GM12875 (cell line): ENCODE measurements around the gene CHURC1.
A peak's percentile ranks its signal among the peaks of the same experiment; 100 is the strongest.

Experiments
- H3K4me3 ChIP-seq: one replicate; pipeline ENCODE4 v1.5.1; 2011; ENCODE audit warnings: low read depth, low read length, control low read depth
- TF ChIP-seq, protein P1 (sequence below): IDR thresholded peaks from 2 replicates; pipeline ENCODE4 v1.5.1; 2011; ENCODE audit warnings: low read depth, mild to moderate bottlenecking, control low read depth, inconsistent platforms, low read length, moderate library complexity, borderline replicate concordance; ENCODE audit not compliant: insufficient read depth

CHURC1 gene

DNA sequence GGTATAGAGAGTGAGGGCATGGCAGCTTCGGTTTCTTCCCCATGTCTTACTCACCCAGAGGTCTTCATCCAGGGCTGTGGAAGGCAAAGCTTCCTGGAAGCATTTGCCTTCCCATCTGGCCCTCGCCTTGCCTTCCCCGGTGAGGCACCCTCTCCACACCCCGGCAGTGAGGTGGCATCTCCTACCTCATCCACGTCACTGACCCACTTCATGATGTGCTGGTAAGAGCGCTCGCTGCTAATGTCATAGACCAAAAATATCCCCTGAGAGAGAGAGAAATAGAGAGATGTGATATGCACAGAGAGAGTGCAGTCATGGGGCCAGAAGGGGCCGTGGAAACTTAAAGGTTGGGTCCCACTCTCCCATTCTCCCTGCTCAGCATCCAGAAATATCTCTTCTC is 36.6 kb downstream of the CHURC1 start:
- H3K4me3 ChIP-seq: no peak overlapping the region
- TF ChIP-seq, protein P1, sequence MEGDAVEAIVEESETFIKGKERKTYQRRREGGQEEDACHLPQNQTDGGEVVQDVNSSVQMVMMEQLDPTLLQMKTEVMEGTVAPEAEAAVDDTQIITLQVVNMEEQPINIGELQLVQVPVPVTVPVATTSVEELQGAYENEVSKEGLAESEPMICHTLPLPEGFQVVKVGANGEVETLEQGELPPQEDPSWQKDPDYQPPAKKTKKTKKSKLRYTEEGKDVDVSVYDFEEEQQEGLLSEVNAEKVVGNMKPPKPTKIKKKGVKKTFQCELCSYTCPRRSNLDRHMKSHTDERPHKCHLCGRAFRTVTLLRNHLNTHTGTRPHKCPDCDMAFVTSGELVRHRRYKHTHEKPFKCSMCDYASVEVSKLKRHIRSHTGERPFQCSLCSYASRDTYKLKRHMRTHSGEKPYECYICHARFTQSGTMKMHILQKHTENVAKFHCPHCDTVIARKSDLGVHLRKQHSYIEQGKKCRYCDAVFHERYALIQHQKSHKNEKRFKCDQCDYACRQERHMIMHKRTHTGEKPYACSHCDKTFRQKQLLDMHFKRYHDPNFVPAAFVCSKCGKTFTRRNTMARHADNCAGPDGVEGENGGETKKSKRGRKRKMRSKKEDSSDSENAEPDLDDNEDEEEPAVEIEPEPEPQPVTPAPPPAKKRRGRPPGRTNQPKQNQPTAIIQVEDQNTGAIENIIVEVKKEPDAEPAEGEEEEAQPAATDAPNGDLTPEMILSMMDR: no peak

DNA sequence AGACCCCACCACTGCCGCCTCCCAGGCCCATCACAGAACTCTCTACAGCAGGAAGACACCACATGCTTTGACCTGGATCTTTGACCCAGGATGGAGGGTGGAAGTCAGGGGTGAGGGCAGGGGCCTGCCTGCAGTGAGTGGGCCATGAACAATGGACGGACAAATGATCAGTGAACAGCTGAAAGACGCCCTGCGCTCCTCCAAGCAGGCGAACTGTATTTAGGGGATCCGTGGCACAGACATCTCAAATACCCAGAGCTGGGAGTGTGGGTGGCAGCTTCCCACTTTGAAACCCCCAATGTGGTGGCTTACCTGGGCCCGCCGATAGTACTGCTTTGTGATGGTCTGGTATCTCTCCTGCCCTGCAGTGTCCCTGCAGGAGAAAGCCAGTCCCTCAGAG is 37.0 kb downstream of the CHURC1 start:
- TF ChIP-seq, protein P1: no peak
- H3K4me3 ChIP-seq: no peak overlapping the region

DNA sequence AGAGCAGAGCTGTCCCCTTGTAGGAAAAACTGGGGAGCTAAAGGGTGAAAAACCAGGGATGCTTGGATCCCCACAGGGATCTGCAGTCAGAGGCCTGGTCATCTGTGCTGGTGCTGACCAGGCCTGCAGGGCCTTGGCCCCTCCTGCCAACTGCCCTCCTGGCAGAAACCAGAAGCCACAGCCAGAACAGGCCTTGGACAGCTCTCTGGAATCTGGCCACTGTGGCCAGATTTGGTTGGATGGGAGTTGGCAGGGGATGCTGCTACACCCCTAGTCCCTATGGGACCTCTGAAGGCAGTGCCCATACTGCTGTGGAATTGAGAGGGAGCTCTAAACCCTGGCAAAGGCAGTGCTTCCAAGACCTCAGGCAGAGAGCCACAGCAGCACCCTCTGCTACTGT is 37.5 kb downstream of the CHURC1 start:
- H3K4me3 ChIP-seq: no peak overlapping the region
- TF ChIP-seq, protein P1: no peak

DNA sequence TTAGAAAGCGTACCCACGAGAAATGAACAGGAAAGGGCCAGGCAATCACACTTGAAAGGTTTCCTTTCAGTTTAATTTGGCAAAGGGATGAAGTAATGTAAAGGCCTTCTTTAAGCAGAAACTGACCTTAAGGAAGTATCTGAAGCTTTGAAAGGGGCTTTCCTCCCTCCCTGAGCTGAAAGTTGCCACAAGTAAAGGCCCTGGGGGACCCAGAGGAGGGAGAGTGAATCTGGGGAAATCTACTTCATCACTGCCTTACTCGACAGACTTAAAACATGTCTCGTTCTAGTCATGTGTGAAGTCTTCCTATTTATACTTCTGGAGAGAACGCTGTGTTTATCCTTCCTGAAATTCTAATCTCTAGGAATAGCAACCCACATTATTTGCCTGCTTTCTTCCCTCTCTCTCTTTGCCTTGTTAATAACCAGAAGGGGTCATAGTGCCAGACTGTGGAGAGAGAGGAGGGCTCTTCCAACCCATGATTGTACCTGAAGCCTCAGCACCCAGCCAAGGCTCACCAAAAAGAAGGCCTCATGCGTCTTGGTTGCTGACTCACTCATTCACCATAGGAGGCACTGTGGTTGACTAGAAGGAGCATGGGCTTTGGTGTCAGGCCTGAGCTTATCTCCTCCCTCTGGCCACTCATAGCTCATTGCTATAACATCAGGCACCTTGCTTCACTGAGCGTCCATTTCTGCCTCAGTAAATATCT is 38.5 kb downstream of the CHURC1 start:
- no peak overlapping the region for H3K4me3 ChIP-seq
- TF ChIP-seq, protein P1: peak; percentile 48

DNA sequence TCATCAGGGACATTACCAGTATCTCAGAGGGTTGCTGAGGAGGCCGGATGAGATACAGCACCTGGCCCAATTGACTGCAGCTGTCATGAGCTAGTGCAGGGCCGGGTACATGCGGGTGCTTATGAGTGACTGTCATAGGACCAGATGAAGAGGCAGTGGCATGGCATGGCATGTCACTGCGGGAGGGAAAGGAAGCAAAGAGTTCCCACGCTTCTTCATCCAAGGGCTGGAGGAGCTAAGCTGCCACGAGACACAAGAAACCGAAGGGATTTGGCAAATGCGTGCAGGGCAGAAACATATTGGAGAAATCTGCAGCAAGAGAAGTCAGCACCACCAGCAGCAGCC is 39.0 kb downstream of the CHURC1 start:
- TF ChIP-seq, protein P1: no peak
- H3K4me3 ChIP-seq: no peak overlapping the region

DNA sequence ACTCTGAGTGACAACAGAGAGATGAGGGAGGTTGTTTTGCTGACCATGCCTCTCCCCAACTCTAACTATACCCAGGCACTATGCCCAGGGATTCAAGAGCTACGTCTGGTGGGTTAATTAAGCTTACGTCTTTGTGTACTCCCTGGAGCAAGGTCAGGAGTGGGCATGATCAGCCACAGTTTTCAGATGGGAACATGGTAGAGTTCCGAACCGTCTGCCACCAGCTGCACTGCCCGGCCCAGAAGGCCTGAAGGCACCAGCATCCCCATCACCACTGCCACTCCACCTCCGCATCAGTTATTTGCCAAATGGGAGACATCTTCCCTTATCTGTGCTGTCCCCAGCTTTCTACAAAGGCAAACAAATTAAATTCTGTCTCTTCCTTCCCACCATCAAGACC is 39.4 kb downstream of the CHURC1 start:
- TF ChIP-seq, protein P1: no peak
- H3K4me3 ChIP-seq: no peak overlapping the region

DNA sequence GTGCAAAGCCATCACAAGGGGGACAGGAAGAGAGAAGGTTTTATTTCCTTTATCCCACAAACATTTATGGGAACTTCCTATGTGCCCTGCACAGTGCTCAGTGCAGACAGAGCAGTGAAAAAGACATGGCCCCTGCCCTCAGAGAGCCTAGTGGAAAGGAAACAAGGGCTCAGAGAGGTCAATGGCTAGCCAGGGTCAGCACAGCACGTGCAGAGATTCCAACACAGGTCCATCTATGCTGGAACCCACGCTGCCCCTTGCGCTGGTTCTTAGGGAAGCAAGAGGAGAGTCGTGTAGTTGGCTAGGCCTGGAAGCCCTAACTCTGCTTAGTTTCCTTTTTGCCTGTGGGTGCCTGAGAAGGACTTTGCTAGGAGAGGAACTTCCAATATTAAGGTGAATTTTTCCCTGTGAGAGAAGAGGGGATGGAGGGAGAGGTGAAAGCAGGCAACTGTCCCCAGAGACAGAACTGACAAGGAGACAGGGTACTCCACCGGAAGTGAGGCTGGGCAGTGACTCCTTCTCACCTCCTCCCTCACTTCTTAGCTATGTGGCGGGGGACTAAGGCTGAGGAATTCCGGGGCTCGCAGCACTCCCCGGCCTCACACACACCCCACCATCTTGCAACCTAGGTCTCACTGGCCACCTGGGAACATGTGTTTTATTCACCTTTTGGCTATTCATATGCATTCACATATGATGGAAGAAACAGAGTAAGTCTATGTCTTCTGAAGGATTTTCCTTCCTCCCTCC is 40.4 kb downstream of the CHURC1 start:
- no peak overlapping the region for H3K4me3 ChIP-seq
- TF ChIP-seq, protein P1: no peak
